Measurements from ENCODE around the gene FXYD3. TPM values are rescaled to one million over a fixed set of nuclear protein-coding genes. Genes with fewer than 3 reads are reported as not detected.

FXYD3 gene
- total and polyA plus RNA-seq, 2 experiments from 2014 or later = 0.81 TPM; not detected in 1

DNA sequence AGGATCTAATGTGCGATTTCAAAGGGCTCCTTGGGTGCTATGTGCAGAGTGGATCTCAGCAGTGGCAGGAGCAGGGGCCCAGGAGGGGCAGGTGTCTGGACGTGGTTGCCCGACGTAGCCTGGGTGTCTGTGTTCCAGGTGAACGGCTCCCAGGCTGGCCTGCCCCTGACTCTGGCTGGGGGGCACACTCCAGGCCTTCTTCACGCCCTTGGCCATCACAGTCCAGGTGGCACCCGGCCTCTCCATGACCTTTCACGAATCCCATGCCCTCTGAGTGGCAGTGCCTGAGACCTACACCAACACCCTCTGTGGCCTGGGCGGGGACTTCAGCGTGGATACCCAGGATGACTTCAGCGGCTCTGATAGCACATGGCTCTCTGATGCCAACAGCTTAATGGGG is 11.3 kb upstream of the FXYD3 start (continued):
- TF ChIP-seq, protein P1, sequence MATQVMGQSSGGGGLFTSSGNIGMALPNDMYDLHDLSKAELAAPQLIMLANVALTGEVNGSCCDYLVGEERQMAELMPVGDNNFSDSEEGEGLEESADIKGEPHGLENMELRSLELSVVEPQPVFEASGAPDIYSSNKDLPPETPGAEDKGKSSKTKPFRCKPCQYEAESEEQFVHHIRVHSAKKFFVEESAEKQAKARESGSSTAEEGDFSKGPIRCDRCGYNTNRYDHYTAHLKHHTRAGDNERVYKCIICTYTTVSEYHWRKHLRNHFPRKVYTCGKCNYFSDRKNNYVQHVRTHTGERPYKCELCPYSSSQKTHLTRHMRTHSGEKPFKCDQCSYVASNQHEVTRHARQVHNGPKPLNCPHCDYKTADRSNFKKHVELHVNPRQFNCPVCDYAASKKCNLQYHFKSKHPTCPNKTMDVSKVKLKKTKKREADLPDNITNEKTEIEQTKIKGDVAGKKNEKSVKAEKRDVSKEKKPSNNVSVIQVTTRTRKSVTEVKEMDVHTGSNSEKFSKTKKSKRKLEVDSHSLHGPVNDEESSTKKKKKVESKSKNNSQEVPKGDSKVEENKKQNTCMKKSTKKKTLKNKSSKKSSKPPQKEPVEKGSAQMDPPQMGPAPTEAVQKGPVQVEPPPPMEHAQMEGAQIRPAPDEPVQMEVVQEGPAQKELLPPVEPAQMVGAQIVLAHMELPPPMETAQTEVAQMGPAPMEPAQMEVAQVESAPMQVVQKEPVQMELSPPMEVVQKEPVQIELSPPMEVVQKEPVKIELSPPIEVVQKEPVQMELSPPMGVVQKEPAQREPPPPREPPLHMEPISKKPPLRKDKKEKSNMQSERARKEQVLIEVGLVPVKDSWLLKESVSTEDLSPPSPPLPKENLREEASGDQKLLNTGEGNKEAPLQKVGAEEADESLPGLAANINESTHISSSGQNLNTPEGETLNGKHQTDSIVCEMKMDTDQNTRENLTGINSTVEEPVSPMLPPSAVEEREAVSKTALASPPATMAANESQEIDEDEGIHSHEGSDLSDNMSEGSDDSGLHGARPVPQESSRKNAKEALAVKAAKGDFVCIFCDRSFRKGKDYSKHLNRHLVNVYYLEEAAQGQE (IDR thresholded peaks at IDR 0.05; ENCODE audit: unreplicated experiment) = no peak
- no peak for TF ChIP-seq EZH2 (IDR thresholded peaks at IDR 0.05; ENCODE audit: low read depth, unreplicated experiment)
- TF ChIP-seq, protein P2, sequence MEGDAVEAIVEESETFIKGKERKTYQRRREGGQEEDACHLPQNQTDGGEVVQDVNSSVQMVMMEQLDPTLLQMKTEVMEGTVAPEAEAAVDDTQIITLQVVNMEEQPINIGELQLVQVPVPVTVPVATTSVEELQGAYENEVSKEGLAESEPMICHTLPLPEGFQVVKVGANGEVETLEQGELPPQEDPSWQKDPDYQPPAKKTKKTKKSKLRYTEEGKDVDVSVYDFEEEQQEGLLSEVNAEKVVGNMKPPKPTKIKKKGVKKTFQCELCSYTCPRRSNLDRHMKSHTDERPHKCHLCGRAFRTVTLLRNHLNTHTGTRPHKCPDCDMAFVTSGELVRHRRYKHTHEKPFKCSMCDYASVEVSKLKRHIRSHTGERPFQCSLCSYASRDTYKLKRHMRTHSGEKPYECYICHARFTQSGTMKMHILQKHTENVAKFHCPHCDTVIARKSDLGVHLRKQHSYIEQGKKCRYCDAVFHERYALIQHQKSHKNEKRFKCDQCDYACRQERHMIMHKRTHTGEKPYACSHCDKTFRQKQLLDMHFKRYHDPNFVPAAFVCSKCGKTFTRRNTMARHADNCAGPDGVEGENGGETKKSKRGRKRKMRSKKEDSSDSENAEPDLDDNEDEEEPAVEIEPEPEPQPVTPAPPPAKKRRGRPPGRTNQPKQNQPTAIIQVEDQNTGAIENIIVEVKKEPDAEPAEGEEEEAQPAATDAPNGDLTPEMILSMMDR (conservative IDR thresholded peaks at IDR 0.05; ENCODE audit: low read depth in 2 of 2) = no peak

DNA sequence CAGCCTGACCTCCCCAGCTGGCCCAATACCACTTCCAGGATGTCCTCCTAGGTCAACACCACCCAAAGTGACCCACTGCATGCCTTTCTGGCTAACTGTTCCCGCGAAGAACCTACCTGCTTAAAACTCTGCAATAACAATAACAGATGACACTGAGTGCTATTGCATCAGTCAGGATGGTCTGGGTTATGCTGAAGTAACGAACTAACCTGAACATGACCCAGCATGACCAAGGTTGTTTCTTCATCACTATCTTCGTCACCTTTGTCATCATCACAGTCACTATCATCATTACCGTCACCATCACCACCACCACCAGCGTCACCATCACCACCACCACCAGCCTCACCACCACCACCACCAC is 10.6 kb upstream of the FXYD3 start:
- Histone ChIP-seq H3K9me2 (ENCODE audit: insufficient read depth) (no peaks in the 10 kb centered on the region), H3F3A (replicated peaks; ENCODE audit: low read depth) (no peaks in the 10 kb centered on the region), H2AFZ (no peak overlapping the region), H3K79me2 (replicated peaks; ENCODE audit: insufficient read depth) (no peaks in the 10 kb centered on the region), H3K27ac (ENCODE audit: low read depth) (no peak overlapping the region), H4K20me1 (replicated peaks; ENCODE audit: insufficient read depth) (no peaks in the 10 kb centered on the region), H3K4me1 (ENCODE audit: insufficient read depth) (no peaks in the 10 kb centered on the region), H3K4me2 (no peak overlapping the region), H3K4me3 (no peak overlapping the region), H3K27me3 (ENCODE audit: insufficient read depth) (no peaks in the 10 kb centered on the region), H3K36me3 (ENCODE audit: insufficient read depth) (no peaks in the 10 kb centered on the region)
- DNase-seq (ENCODE audit: low spot score) (no peak), ATAC-seq (no peak)
- no peaks in the 10 kb centered on the region; the same call in 1 of the 3 replicates for H3K9me3 Mint-ChIP-seq
- H3K36me3 Mint-ChIP-seq (ENCODE audit: low read depth) = peaks cover 11% of the 10 kb centered on the region; the same call in 1 of the 3 replicates
- no peak overlapping the region for H3K4me3 Mint-ChIP-seq
- H3K27ac Mint-ChIP-seq = no peak overlapping the region
- H3K4me1 Mint-ChIP-seq = peaks cover 8% of the 10 kb centered on the region
- H3K27me3 Mint-ChIP-seq (ENCODE audit: insufficient read depth, low read depth, poor library complexity) = peaks cover 19% of the 10 kb centered on the region
- TF ChIP-seq EZH2 (IDR thresholded peaks at IDR 0.05; ENCODE audit: low read depth, unreplicated experiment) (no peak), CREB1 (CRISPR knock-in tag; IDR thresholded peaks at IDR 0.05; ENCODE audit: low read depth) (no peak), EZH2phosphoT487 (IDR thresholded peaks at IDR 0.05; ENCODE audit: unreplicated experiment) (no peak), POLR2AphosphoS5 (IDR thresholded peaks at IDR 0.05; ENCODE audit: low read depth) (no peak), ZNF331 (CRISPR knock-in tag; IDR thresholded peaks at IDR 0.05; ENCODE audit: low read depth) (no peak), NANOG (IDR thresholded peaks at IDR 0.05; ENCODE audit: borderline replicate concordance) (no peak), ZNF114 (CRISPR knock-in tag; IDR thresholded peaks at IDR 0.05) (no peak)
- TF ChIP-seq, protein P1 (IDR thresholded peaks at IDR 0.05; ENCODE audit: unreplicated experiment) = no peak
- TF ChIP-seq, protein P3, sequence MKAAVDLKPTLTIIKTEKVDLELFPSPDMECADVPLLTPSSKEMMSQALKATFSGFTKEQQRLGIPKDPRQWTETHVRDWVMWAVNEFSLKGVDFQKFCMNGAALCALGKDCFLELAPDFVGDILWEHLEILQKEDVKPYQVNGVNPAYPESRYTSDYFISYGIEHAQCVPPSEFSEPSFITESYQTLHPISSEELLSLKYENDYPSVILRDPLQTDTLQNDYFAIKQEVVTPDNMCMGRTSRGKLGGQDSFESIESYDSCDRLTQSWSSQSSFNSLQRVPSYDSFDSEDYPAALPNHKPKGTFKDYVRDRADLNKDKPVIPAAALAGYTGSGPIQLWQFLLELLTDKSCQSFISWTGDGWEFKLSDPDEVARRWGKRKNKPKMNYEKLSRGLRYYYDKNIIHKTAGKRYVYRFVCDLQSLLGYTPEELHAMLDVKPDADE (IDR thresholded peaks at IDR 0.05) = no peak

Measured in GM23338 (cell line).